Liver (tissue), 9 donors: ENCODE results near the gene PRPF40A. TPM values are rescaled to one million over a fixed set of nuclear protein-coding genes. Genes with fewer than 3 reads are reported as not detected.

Experiments used
- DNase-seq: peaks from one replicate; pipeline ENCODE4 v3.0.0-alpha.2; 2017; ENCODE audit warnings: low spot score
- H3K27ac ChIP-seq, 2 donors: one replicate each; pipeline ENCODE4 v1.7.0; 2013; ENCODE audit warnings: inconsistent platforms in 2 of 2, low read length in 2 of 2, control low read depth in 1 of 2, low read depth in 1 of 2, mild to moderate bottlenecking in 1 of 2
- H3K27me3 ChIP-seq, 4 donors: one replicate each; pipeline versions ENCODE4 v1.6.1 to v1.7.0; 2013; ENCODE audit warnings: low read length in 3 of 4, inconsistent platforms in 1 of 4, mild to moderate bottlenecking in 1 of 4, moderate library complexity in 1 of 4; ENCODE audit not compliant: control insufficient read depth in 4 of 4, insufficient read depth in 4 of 4
- H3K36me3 ChIP-seq, 4 donors: one replicate each; pipeline versions ENCODE4 v1.6.1 to v1.7.0; 2013; ENCODE audit warnings: low read length in 3 of 4, mild to moderate bottlenecking in 3 of 4, low read depth in 1 of 4, moderate library complexity in 1 of 4; ENCODE audit not compliant: control insufficient read depth in 4 of 4, insufficient read depth in 3 of 4
- H3K4me1 ChIP-seq, 4 donors: one replicate each; pipeline versions ENCODE4 v1.6.1 to v1.7.0; 2013; ENCODE audit warnings: low read length in 3 of 4, mild to moderate bottlenecking in 3 of 4, moderate library complexity in 1 of 4; ENCODE audit not compliant: control insufficient read depth in 4 of 4, insufficient read depth in 4 of 4
- H3K4me3 ChIP-seq, 3 donors: one replicate each; pipeline versions ENCODE4 v1.6.1 to v1.7.0; 2013; ENCODE audit warnings: low read length in 3 of 3, control low read depth in 1 of 3, low read depth in 1 of 3, mild to moderate bottlenecking in 1 of 3
- H3K9ac ChIP-seq, 2 donors: one replicate each; pipeline ENCODE4 v1.7.0; 2013; ENCODE audit warnings: low read length in 2 of 2, mild to moderate bottlenecking in 2 of 2, moderate library complexity in 2 of 2, control low read depth in 1 of 2, low read depth in 1 of 2
- H3K9me3 ChIP-seq, 4 donors: one replicate each; pipeline versions ENCODE4 v1.6.1 to v1.7.0; 2013; ENCODE audit warnings: low read length in 3 of 4; ENCODE audit not compliant: control insufficient read depth in 4 of 4
- EGR1 ChIP-seq, 2 donors: IDR thresholded peaks; 2 replicates each; pipeline ENCODE4 v1.6.1; 2016 to 2018; ENCODE audit warnings: antibody characterized with exemption in 2 of 2, low read depth in 2 of 2
- FOXA1 ChIP-seq: IDR thresholded peaks from 2 replicates; pipeline ENCODE4 v1.6.1; 2016; ENCODE audit warnings: antibody characterized with exemption
- FOXA2 ChIP-seq: IDR thresholded peaks from 2 replicates; pipeline ENCODE4 v1.6.1; 2016; ENCODE audit warnings: antibody characterized with exemption
- GABPA ChIP-seq, 2 donors: IDR thresholded peaks in 1 of 2; conservative IDR thresholded peaks in 1 of 2; 2 replicates each; pipeline ENCODE4 v1.6.1; 2016; ENCODE audit warnings: antibody characterized with exemption in 2 of 2, mild to moderate bottlenecking in 1 of 2, moderate library complexity in 1 of 2
- HNF4A ChIP-seq, 2 donors: conservative IDR thresholded peaks; 2 replicates each; pipeline ENCODE4 v1.6.1; 2016; ENCODE audit warnings: antibody characterized with exemption in 2 of 2, mild to moderate bottlenecking in 2 of 2
- HNF4G ChIP-seq: IDR thresholded peaks from 2 replicates; pipeline ENCODE4 v1.6.1; 2016; ENCODE audit warnings: antibody characterized with exemption
- JUND ChIP-seq, 2 donors: IDR thresholded peaks; 2 replicates each; pipeline ENCODE4 v1.6.1; 2016; ENCODE audit warnings: antibody characterized with exemption in 2 of 2
- NR2F2 ChIP-seq: IDR thresholded peaks from 2 replicates; pipeline ENCODE4 v1.6.1; 2016; ENCODE audit warnings: antibody characterized with exemption
- RAD21 ChIP-seq, 2 donors: IDR thresholded peaks; 2 replicates each; pipeline ENCODE4 v1.6.1; 2016; ENCODE audit warnings: antibody characterized with exemption in 2 of 2, mild to moderate bottlenecking in 2 of 2
- RXRA ChIP-seq, 2 donors: IDR thresholded peaks; 2 replicates each; pipeline ENCODE4 v1.6.1; 2017 to 2018; ENCODE audit warnings: antibody characterized with exemption in 2 of 2, mild to moderate bottlenecking in 1 of 2
- SP1 ChIP-seq: IDR thresholded peaks from 2 replicates; pipeline ENCODE4 v1.6.1; 2018; ENCODE audit warnings: antibody characterized with exemption, mild to moderate bottlenecking
- TAF1 ChIP-seq: conservative IDR thresholded peaks from 2 replicates; pipeline ENCODE4 v1.6.1; 2016; ENCODE audit warnings: antibody characterized with exemption, mild to moderate bottlenecking
- YY1 ChIP-seq: IDR thresholded peaks from 2 replicates; pipeline ENCODE4 v1.6.1; 2016; ENCODE audit warnings: antibody characterized with exemption, mild to moderate bottlenecking
- WGBS: extraction: QIAGEN DNeasy Blood & Tissue Kit; methylation state at CpG from one replicate; pipeline ENCODE4 v1.1.7; 2013; 5-methylcytosine and 5-hydroxymethylcytosine counted together
- polyA plus RNA-seq, 2 donors: library from polyadenylated mRNA; stranded (reverse) in 1 of 2; unstranded in 1 of 2; fragments of 200-250 nt in 1 of 2; fragments of >200 nt in 1 of 2; fragmentation: Nextera tagmentation in 1 of 2; extraction: Ambion mirVana in 1 of 2; gene quantifications; one replicate each; pipeline versions ENCODE4 v1.2.1 to v1.2.3, GENCODE V29; 2013 to 2015
- total RNA-seq, 2 donors: library from RNA; depleted of rRNA; stranded (reverse); fragments of >200 nt; gene quantifications; one replicate each; pipeline ENCODE4 v1.2.3, GENCODE V29; 2014
- TF ChIP-seq, protein P1 (sequence below): IDR thresholded peaks from 2 replicates; pipeline ENCODE4 v1.6.1; 2016; ENCODE audit warnings: antibody characterized with exemption, mild to moderate bottlenecking
- TF ChIP-seq, protein P2 (sequence below): IDR thresholded peaks from 2 replicates; pipeline ENCODE4 v1.6.1; 2016; ENCODE audit warnings: antibody characterized with exemption
- TF ChIP-seq, protein P3 (sequence below): IDR thresholded peaks from 2 replicates; pipeline ENCODE4 v1.6.1; 2016; ENCODE audit warnings: antibody characterized with exemption
- TF ChIP-seq, protein P4 (sequence below): fragments of 150-350 bp; IDR thresholded peaks from 2 replicates; pipeline ENCODE4 v1.5.1; 2017; ENCODE audit warnings: improper control_type of control experiment, low read depth, low read length; ENCODE audit not compliant: missing input control
- donor health status: healthy.
- donor health status: healthy.
- donor health status: healthy.
- donor health status: healthy.
- donor health status: healthy.

PRPF40A gene
- total and polyA plus RNA-seq, 4 donors: 18.8 to 58.1 (median 53.7) TPM

DNA sequence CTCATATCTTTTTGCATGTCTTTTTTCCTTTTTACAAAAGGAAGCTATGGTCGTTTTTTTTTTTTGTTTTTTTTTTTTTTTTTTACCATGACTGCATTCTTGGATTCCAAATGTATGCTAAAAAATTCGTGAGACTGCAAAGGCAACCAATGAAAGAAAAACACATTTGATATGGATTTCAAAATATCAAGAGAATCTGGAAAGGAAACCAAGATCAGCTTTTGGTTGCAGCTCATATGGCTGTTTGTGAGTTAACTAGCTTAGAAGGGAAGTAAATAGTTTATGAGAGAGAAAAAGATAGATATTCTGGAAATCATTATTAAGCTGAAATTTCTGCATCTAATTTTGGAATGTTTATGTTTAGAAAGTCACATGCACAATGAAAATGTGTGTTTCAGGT lies 110.3 kb downstream of the PRPF40A start:
- Histone ChIP-seq H3K4me1 (no peaks in the 10 kb centered on the region), H3K4me3 (no peak overlapping the region), H3K36me3 (no peaks in the 10 kb centered on the region), H3K27ac (no peak overlapping the region), H3K9ac (no peak overlapping the region), H3K27me3 (no peaks in the 10 kb centered on the region), H3K9me3 (no peaks in the 10 kb centered on the region)
- WGBS: 39% methylated on average over 2 of the region's 2 CpGs
- no peak for DNase-seq
- TF ChIP-seq TAF1 (no peak), HNF4G (no peak), RAD21 (IDR thresholded peaks at IDR 0.05) (no peak), RXRA (IDR thresholded peaks at IDR 0.05) (no peak), JUND (IDR thresholded peaks at IDR 0.05) (no peak), YY1 (no peak), FOXA2 (no peak), FOXA1 (no peak), NR2F2 (no peak), HNF4A (conservative IDR thresholded peaks at IDR 0.05) (no peak), GABPA (IDR thresholded peaks at IDR 0.05 in 1 of 2, conservative IDR thresholded peaks at IDR 0.05 in 1 of 2) (no peak)
- TF ChIP-seq, protein P1, sequence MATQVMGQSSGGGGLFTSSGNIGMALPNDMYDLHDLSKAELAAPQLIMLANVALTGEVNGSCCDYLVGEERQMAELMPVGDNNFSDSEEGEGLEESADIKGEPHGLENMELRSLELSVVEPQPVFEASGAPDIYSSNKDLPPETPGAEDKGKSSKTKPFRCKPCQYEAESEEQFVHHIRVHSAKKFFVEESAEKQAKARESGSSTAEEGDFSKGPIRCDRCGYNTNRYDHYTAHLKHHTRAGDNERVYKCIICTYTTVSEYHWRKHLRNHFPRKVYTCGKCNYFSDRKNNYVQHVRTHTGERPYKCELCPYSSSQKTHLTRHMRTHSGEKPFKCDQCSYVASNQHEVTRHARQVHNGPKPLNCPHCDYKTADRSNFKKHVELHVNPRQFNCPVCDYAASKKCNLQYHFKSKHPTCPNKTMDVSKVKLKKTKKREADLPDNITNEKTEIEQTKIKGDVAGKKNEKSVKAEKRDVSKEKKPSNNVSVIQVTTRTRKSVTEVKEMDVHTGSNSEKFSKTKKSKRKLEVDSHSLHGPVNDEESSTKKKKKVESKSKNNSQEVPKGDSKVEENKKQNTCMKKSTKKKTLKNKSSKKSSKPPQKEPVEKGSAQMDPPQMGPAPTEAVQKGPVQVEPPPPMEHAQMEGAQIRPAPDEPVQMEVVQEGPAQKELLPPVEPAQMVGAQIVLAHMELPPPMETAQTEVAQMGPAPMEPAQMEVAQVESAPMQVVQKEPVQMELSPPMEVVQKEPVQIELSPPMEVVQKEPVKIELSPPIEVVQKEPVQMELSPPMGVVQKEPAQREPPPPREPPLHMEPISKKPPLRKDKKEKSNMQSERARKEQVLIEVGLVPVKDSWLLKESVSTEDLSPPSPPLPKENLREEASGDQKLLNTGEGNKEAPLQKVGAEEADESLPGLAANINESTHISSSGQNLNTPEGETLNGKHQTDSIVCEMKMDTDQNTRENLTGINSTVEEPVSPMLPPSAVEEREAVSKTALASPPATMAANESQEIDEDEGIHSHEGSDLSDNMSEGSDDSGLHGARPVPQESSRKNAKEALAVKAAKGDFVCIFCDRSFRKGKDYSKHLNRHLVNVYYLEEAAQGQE: no peak
- TF ChIP-seq, protein P2, sequence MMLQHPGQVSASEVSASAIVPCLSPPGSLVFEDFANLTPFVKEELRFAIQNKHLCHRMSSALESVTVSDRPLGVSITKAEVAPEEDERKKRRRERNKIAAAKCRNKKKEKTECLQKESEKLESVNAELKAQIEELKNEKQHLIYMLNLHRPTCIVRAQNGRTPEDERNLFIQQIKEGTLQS: no peak

DNA sequence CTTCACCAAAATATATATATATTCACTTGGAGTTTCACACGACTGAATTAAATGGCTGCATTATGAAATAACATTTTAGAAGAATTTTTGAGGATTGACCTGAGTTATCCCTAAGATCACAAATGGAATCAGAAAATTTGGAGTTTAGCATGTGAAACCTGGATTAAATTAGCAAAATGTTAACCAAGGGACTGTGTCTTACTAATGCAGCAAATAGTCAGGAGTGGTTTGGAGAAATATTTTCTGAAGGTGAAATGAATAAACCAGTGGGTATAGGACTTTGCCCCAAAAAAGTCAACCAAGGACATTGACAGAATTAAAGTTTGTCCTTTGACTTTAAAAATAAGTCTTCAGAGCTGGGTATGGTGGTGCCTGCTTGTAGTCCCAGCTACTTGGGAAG lies 111.2 kb downstream of the PRPF40A start:
- Histone ChIP-seq H3K9ac (no peak overlapping the region), H3K27ac (no peak overlapping the region), H3K4me3 (no peak overlapping the region), H3K4me1 (no peaks in the 10 kb centered on the region), H3K9me3 (no peaks in the 10 kb centered on the region), H3K27me3 (no peaks in the 10 kb centered on the region), H3K36me3 (no peaks in the 10 kb centered on the region)
- 92% methylated on average over 1 of the region's 1 CpG for WGBS
- TF ChIP-seq, protein P3, sequence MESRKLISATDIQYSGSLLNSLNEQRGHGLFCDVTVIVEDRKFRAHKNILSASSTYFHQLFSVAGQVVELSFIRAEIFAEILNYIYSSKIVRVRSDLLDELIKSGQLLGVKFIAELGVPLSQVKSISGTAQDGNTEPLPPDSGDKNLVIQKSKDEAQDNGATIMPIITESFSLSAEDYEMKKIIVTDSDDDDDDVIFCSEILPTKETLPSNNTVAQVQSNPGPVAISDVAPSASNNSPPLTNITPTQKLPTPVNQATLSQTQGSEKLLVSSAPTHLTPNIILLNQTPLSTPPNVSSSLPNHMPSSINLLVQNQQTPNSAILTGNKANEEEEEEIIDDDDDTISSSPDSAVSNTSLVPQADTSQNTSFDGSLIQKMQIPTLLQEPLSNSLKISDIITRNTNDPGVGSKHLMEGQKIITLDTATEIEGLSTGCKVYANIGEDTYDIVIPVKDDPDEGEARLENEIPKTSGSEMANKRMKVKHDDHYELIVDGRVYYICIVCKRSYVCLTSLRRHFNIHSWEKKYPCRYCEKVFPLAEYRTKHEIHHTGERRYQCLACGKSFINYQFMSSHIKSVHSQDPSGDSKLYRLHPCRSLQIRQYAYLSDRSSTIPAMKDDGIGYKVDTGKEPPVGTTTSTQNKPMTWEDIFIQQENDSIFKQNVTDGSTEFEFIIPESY: no peak
- TF ChIP-seq EGR1 (IDR thresholded peaks at IDR 0.05; ENCODE audit: low read depth in 2 of 2) (no peak), SP1 (no peak), TAF1 (no peak)
- TF ChIP-seq, protein P2: no peak
- TF ChIP-seq, protein P4, sequence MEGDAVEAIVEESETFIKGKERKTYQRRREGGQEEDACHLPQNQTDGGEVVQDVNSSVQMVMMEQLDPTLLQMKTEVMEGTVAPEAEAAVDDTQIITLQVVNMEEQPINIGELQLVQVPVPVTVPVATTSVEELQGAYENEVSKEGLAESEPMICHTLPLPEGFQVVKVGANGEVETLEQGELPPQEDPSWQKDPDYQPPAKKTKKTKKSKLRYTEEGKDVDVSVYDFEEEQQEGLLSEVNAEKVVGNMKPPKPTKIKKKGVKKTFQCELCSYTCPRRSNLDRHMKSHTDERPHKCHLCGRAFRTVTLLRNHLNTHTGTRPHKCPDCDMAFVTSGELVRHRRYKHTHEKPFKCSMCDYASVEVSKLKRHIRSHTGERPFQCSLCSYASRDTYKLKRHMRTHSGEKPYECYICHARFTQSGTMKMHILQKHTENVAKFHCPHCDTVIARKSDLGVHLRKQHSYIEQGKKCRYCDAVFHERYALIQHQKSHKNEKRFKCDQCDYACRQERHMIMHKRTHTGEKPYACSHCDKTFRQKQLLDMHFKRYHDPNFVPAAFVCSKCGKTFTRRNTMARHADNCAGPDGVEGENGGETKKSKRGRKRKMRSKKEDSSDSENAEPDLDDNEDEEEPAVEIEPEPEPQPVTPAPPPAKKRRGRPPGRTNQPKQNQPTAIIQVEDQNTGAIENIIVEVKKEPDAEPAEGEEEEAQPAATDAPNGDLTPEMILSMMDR: no peak
- DNase-seq: no peak
